Activated CD4-positive, alpha-beta memory T cell treated with anti-CD3 and anti-CD28 coated beads for 36 hours (primary cell): ENCODE data around the gene RFX1. TPM values are rescaled to one million over a fixed set of nuclear protein-coding genes. Genes with fewer than 3 reads are reported as not detected.

Experiments used
- CTCF ChIA-PET: fragments of 350-600 bp; sonication (Branson Sonifier 250); formaldehyde crosslinking; loops from one replicate; lab custom pipeline; 2021; ENCODE audit warnings: antibody characterized with exemption, inconsistent platforms; lab: Charles Lee
- POLR2A ChIA-PET: fragments of 350-600 bp; sonication (Branson Sonifier 250); formaldehyde crosslinking; loops from one replicate; lab custom pipeline; 2021; ENCODE audit warnings: antibody characterized with exemption; lab: Charles Lee
- DNase-seq: peaks from one replicate; pipeline ENCODE4 v3.0.0-alpha.2; 2020
- H3K27ac Mint-ChIP-seq: one replicate; pipeline ENCODE4 v1.8.0; 2021; ENCODE audit warnings: mixed read lengths
- H3K27me3 Mint-ChIP-seq: one replicate; pipeline ENCODE4 v1.8.0; 2021; ENCODE audit warnings: mixed read lengths
- H3K36me3 Mint-ChIP-seq: one replicate; pipeline ENCODE4 v1.8.0; 2021; ENCODE audit warnings: mixed read lengths
- H3K4me1 Mint-ChIP-seq: one replicate; pipeline ENCODE4 v1.8.0; 2021; ENCODE audit warnings: low read depth, mixed read lengths
- H3K4me3 Mint-ChIP-seq: one replicate; pipeline ENCODE4 v1.8.0; 2021; ENCODE audit warnings: mild to moderate bottlenecking, mixed read lengths
- H3K9me3 Mint-ChIP-seq: one replicate; pipeline ENCODE4 v1.8.0; 2021; ENCODE audit warnings: mixed read lengths
- intact Hi-C: fragments of 100-400 bp; cut with micrococcal nuclease; formaldehyde crosslinking; loops from one replicate; pipeline ENCODE4 v1.15.1; 2023
- total RNA-seq, 2 experiments: library from RNA; stranded (reverse); gene quantifications; one replicate each; pipeline ENCODE4 v1.2.3, GENCODE V29; 2021

The RFX1 gene
- total RNA-seq, 2 experiments from 2014 or later: 14.4 to 15.2 TPM

GRCh38 chr19:13965377-13965896 lies 40.7 kb downstream of the RFX1 start:
- no peaks in the 10 kb centered on the region for H3K27me3 Mint-ChIP-seq
- POLR2A ChIA-PET: no interaction called here
- peaks cover 18% of the 10 kb centered on the region for H3K36me3 Mint-ChIP-seq
- no peaks in the 10 kb centered on the region for H3K9me3 Mint-ChIP-seq
- H3K4me1 Mint-ChIP-seq: no peaks in the 10 kb centered on the region
- H3K27ac Mint-ChIP-seq: no peak overlapping the region
- no peak overlapping the region for H3K4me3 Mint-ChIP-seq
- DNase-seq: no peak
- CTCF ChIA-PET: no interaction called here
- intact Hi-C loops: no loop called here

- Mint-ChIP-seq H3K36me3 (peaks cover 18% of the 10 kb centered on the region), H3K9me3 (no peaks in the 10 kb centered on the region), H3K27ac (no peak overlapping the region), H3K4me3 (no peak overlapping the region), H3K4me1 (no peaks in the 10 kb centered on the region), H3K27me3 (no peaks in the 10 kb centered on the region)
- no peak for DNase-seq
- intact Hi-C loops: no loop called here
- CTCF ChIA-PET: no interaction called here
- POLR2A ChIA-PET: no interaction called here
These were observed 41.3 kb downstream of the RFX1 start for GRCh38 chr19:13964776-13965175.

- H3K4me1 Mint-ChIP-seq: no peaks in the 10 kb centered on the region
- peaks cover 14% of the 10 kb centered on the region for H3K36me3 Mint-ChIP-seq
- intact Hi-C loops: no loop called here
These were observed 42.5 kb downstream of the RFX1 start for GRCh38 chr19:13963603-13964105.

GRCh38 chr19:13962699-13963602 lies 43.2 kb downstream of the RFX1 start:
- ChIA-PET CTCF (no interaction called here), POLR2A (no interaction called here)
- H3K4me3 Mint-ChIP-seq: no peak overlapping the region
- H3K36me3 Mint-ChIP-seq: peaks cover 17% of the 10 kb centered on the region
- no peaks in the 10 kb centered on the region for H3K4me1 Mint-ChIP-seq
- H3K27ac Mint-ChIP-seq: no peak overlapping the region
- DNase-seq: no peak
- intact Hi-C loops: no loop called here
- no peaks in the 10 kb centered on the region for H3K27me3 Mint-ChIP-seq
- no peaks in the 10 kb centered on the region for H3K9me3 Mint-ChIP-seq

More at GRCh38 chr19:13963603-13964105, 42.5 kb downstream of the RFX1 start:
- CTCF ChIA-PET: no interaction called here
- Mint-ChIP-seq H3K9me3 (no peaks in the 10 kb centered on the region), H3K27ac (no peak overlapping the region), H3K27me3 (no peaks in the 10 kb centered on the region), H3K4me3 (no peak overlapping the region)
- no peak for DNase-seq
- POLR2A ChIA-PET: no interaction called here

GRCh38 chr19:13961826-13962698 lies 44.1 kb downstream of the RFX1 start:
- Mint-ChIP-seq H3K27me3 (no peaks in the 10 kb centered on the region), H3K4me3 (no peak overlapping the region), H3K9me3 (no peaks in the 10 kb centered on the region), H3K27ac (no peak overlapping the region), H3K36me3 (peaks cover 19% of the 10 kb centered on the region), H3K4me1 (no peaks in the 10 kb centered on the region)
- DNase-seq: no peak
- CTCF ChIA-PET: interaction anchor here (0.6 to 1.1 kb wide), 4 partner anchors 59 to 542 kb away, joined by 3 read pairs; no protein-coding TSS in a partner anchor
- POLR2A ChIA-PET: no interaction called here
- intact Hi-C loops: no loop called here

GRCh38 chr19:13960863-13961784 lies 45.0 kb downstream of the RFX1 start:
- peaks cover 19% of the 10 kb centered on the region for H3K36me3 Mint-ChIP-seq

GRCh38 chr19:13959962-13960862 lies 45.9 kb downstream of the RFX1 start:
- intact Hi-C loops: no loop called here
- Mint-ChIP-seq H3K4me1 (no peaks in the 10 kb centered on the region), H3K36me3 (peaks cover 24% of the 10 kb centered on the region), H3K27ac (peak overlapping the region; percentile 51), H3K4me3 (no peak overlapping the region), H3K9me3 (no peaks in the 10 kb centered on the region), H3K27me3 (no peaks in the 10 kb centered on the region)
- DNase-seq: no peak
- POLR2A ChIA-PET: no interaction called here
- CTCF ChIA-PET: interaction anchor here (0.6 kb wide), 1 partner anchor 12 kb away, joined by 3 read pairs; no protein-coding TSS in a partner anchor

More at GRCh38 chr19:13960863-13961784, 45.0 kb downstream of the RFX1 start:
- intact Hi-C loops: no loop called here
- POLR2A ChIA-PET: no interaction called here
- Mint-ChIP-seq H3K4me1 (no peaks in the 10 kb centered on the region), H3K27me3 (no peaks in the 10 kb centered on the region), H3K9me3 (no peaks in the 10 kb centered on the region), H3K4me3 (no peak overlapping the region), H3K27ac (peak overlapping the region; percentile 51)
- DNase-seq: no peak
- CTCF ChIA-PET: interaction anchor here (0.7 to 1.1 kb wide), 3 partner anchors 58 to 112 kb away, joined by 3 read pairs; no protein-coding TSS in a partner anchor

GRCh38 chr19:13959141-13959961 lies 46.8 kb downstream of the RFX1 start:
- Mint-ChIP-seq H3K36me3 (peaks cover 17% of the 10 kb centered on the region), H3K4me1 (peaks cover 3% of the 10 kb centered on the region), H3K9me3 (no peaks in the 10 kb centered on the region), H3K27me3 (no peaks in the 10 kb centered on the region), H3K4me3 (no peak overlapping the region), H3K27ac (no peak overlapping the region)
- POLR2A ChIA-PET: interaction anchor here (0.5 kb wide), 1 partner anchor 13 kb away, joined by 3 read pairs; no protein-coding TSS in a partner anchor
- CTCF ChIA-PET: interaction anchor here (0.6 kb wide), 1 partner anchor 13 kb away, joined by 3 read pairs; no protein-coding TSS in a partner anchor
- intact Hi-C loops: no loop called here
- no peak for DNase-seq

GRCh38 chr19:13958043-13958442 lies 48.1 kb downstream of the RFX1 start:
- H3K4me1 Mint-ChIP-seq: peaks cover 13% of the 10 kb centered on the region
- no peaks in the 10 kb centered on the region for H3K9me3 Mint-ChIP-seq
- ChIA-PET POLR2A (no interaction called here), CTCF (no interaction called here)
- H3K4me3 Mint-ChIP-seq: no peak overlapping the region
- no peak for DNase-seq
- no peak overlapping the region for H3K27ac Mint-ChIP-seq
- H3K27me3 Mint-ChIP-seq: no peaks in the 10 kb centered on the region
- intact Hi-C loops: no loop called here
- H3K36me3 Mint-ChIP-seq: peaks cover 17% of the 10 kb centered on the region

GRCh38 chr19:13957051-13957450 lies 49.1 kb downstream of the RFX1 start:
- intact Hi-C loops: no loop called here
- no peak overlapping the region for H3K4me3 Mint-ChIP-seq
- POLR2A ChIA-PET: interaction anchor here (0.8 kb wide), 1 partner anchor 75 kb away, joined by 3 read pairs; the partner anchor contains the start of gene IL27RA
- peaks cover 17% of the 10 kb centered on the region for H3K36me3 Mint-ChIP-seq
- H3K9me3 Mint-ChIP-seq: no peaks in the 10 kb centered on the region
- peaks cover 13% of the 10 kb centered on the region for H3K4me1 Mint-ChIP-seq
- no peak overlapping the region for H3K27ac Mint-ChIP-seq
- H3K27me3 Mint-ChIP-seq: no peaks in the 10 kb centered on the region
- DNase-seq: no peak
- CTCF ChIA-PET: no interaction called here
